HG02943 (cell line): ENCODE measurements around the gene TNFRSF12A.

ENCODE experiments used
- ATAC-seq: cut with Tn5 transposase; IDR thresholded peaks from one replicate; pipeline ENCODE4 v1.9.1; 2021; ENCODE audit warnings: mild to moderate bottlenecking, low read depth, moderate library complexity; ENCODE audit not compliant: unreplicated experiment

TNFRSF12A gene

GRCh38 chr16:2985893-2986355, 34.2 kb upstream of the TNFRSF12A start:
- ATAC-seq: no peak

- no peak for ATAC-seq
Measured at GRCh38 chr16:2986623-2987188, 33.5 kb upstream of the TNFRSF12A start.

- ATAC-seq: no peak
Measured at GRCh38 chr16:2987286-2987685, 32.9 kb upstream of the TNFRSF12A start.

- no peak for ATAC-seq
Measured at GRCh38 chr16:2987833-2988232, 32.3 kb upstream of the TNFRSF12A start.

- ATAC-seq: no peak
Measured at GRCh38 chr16:2988590-2989099, 31.5 kb upstream of the TNFRSF12A start.

- ATAC-seq: no peak
Measured at GRCh38 chr16:2990891-2991290, 29.3 kb upstream of the TNFRSF12A start.

- ATAC-seq: no peak
Measured at GRCh38 chr16:2991566-2992261, 28.5 kb upstream of the TNFRSF12A start.

- no peak for ATAC-seq
Measured at GRCh38 chr16:2992383-2993081, 27.6 kb upstream of the TNFRSF12A start.

GRCh38 chr16:2996298-2996697, 23.9 kb upstream of the TNFRSF12A start:
- ATAC-seq: no peak

- ATAC-seq: no peak
Measured at GRCh38 chr16:2999929-3000328, 20.2 kb upstream of the TNFRSF12A start.

- no peak for ATAC-seq
Measured at GRCh38 chr16:3000540-3000939, 19.6 kb upstream of the TNFRSF12A start.

GRCh38 chr16:3001316-3001715, 18.9 kb upstream of the TNFRSF12A start:
- no peak for ATAC-seq

GRCh38 chr16:3003582-3004270, 16.4 kb upstream of the TNFRSF12A start:
- peak; percentile 81 for ATAC-seq

GRCh38 chr16:3004319-3004718, 15.8 kb upstream of the TNFRSF12A start:
- peak; percentile 18 for ATAC-seq

GRCh38 chr16:3004781-3005284, 15.3 kb upstream of the TNFRSF12A start:
- no peak for ATAC-seq

- no peak for ATAC-seq
Measured at GRCh38 chr16:3007059-3007956, 12.9 kb upstream of the TNFRSF12A start.

GRCh38 chr16:3007957-3008689, 12.0 kb upstream of the TNFRSF12A start:
- no peak for ATAC-seq

- ATAC-seq: no peak
Measured at GRCh38 chr16:3008690-3009037, 11.5 kb upstream of the TNFRSF12A start.
